ENCODE measurements around the gene RARA. TPM values are rescaled to one million over a fixed set of nuclear protein-coding genes. Genes with fewer than 3 reads are reported as not detected.
A peak's percentile ranks its signal among the peaks of the same experiment; 100 is the strongest.
"Not testable (repeated sequence)": the region's sequence is repeated elsewhere in the genome, so short reads cannot be mapped to it uniquely, and the experiment has no call there.

RARA gene
- total and polyA plus RNA-seq, 11 donors: 14.1 to 41.4 (median 19.4) TPM

- DNase-seq (peak in 2 of 5 donors; percentile 62 to 66), ATAC-seq (peak; percentile 72 to 92 (median 76))
- H3K27me3 ChIP-seq: no peaks in the 10 kb centered on the region
- peaks cover 0 to 60% (median 25%) of the 10 kb centered on the region in 12 donors for H3K4me1 ChIP-seq
- no peak overlapping the region for H3K4me3 ChIP-seq
- H3K9me3 ChIP-seq: no peaks in the 10 kb centered on the region
- 45 to 52% (median 47%) methylated on average over 1 of the region's 1 CpG for WGBS, 4 donors
- H3K36me3 ChIP-seq: peaks cover 0 to 6% (median 0%) of the 10 kb centered on the region in 9 donors
- H3K27ac ChIP-seq: peak overlapping the region; percentile 61 to 89 (median 72)
- intact Hi-C loops (cut with DNase I): loop anchor here in 5 of 10 donors (5.0 to 10.0 kb wide), 4 partner anchors 76 to 281 kb away; partner anchors contain the start of genes CSF3 (in 1 of the 5) and WIPF2 (in 1 of the 5)
- TF ChIP-seq POLR2A (IDR thresholded peaks at IDR 0.05): no peak
- no peak for TF ChIP-seq CTCF (IDR thresholded peaks at IDR 0.05)
These were observed 15.6 kb upstream of the RARA start for GRCh38 chr17:40293363-40293762.

- H3K4me1 ChIP-seq: peaks cover 0 to 74% (median 30%) of the 10 kb centered on the region in 12 donors
- intact Hi-C loops (cut with DNase I): loop anchor here in 2 of 10 donors (5.0 to 10.0 kb wide), 2 partner anchors 122 to 281 kb away; partner anchors contain the start of genes CSF3 (in 1 of the 2) and TOP2A (in 1 of the 2)
- ATAC-seq (no peak), DNase-seq (no peak)
- peak overlapping the region in 7 of 12 donors; percentile 2 to 60 (median 27) for H3K27ac ChIP-seq
- no peak overlapping the region for H3K4me3 ChIP-seq
- no peaks in the 10 kb centered on the region for H3K9me3 ChIP-seq
- TF ChIP-seq CTCF (IDR thresholded peaks at IDR 0.05): no peak
- no peak for TF ChIP-seq POLR2A (IDR thresholded peaks at IDR 0.05)
- 77 to 83% (median 80%) methylated on average over 5 of the region's 5 CpGs for WGBS, 4 donors
- H3K36me3 ChIP-seq: peaks cover 0 to 6% (median 0%) of the 10 kb centered on the region in 9 donors
- H3K27me3 ChIP-seq: no peaks in the 10 kb centered on the region
These were observed 13.2 kb upstream of the RARA start for GRCh38 chr17:40295488-40296436.

- Histone ChIP-seq H3K27ac (peak overlapping the region in 5 of 12 donors; percentile 24 to 60 (median 28)), H3K4me1 (peaks cover 0 to 64% (median 29%) of the 10 kb centered on the region in 12 donors), H3K27me3 (no peaks in the 10 kb centered on the region), H3K9me3 (no peaks in the 10 kb centered on the region), H3K36me3 (peaks cover 0 to 6% (median 0%) of the 10 kb centered on the region in 9 donors), H3K4me3 (no peak overlapping the region)
- intact Hi-C loops (cut with DNase I): loop anchor here in 2 of 10 donors (5.0 to 10.0 kb wide), 2 partner anchors 120 to 283 kb away; partner anchors contain the start of genes CSF3 (in 1 of the 2) and TOP2A (in 1 of the 2)
- DNase-seq: no peak
- TF ChIP-seq POLR2A (IDR thresholded peaks at IDR 0.05) (no peak), CTCF (IDR thresholded peaks at IDR 0.05) (no peak)
- WGBS, 4 donors: 67 to 80% (median 73%) methylated on average over 2 of the region's 2 CpGs
- ATAC-seq: no peak
These were observed 11.5 kb upstream of the RARA start for GRCh38 chr17:40297511-40297910.

- no peaks in the 10 kb centered on the region for H3K9me3 ChIP-seq
- 8 to 21% (median 12%) methylated on average over 3 of the region's 3 CpGs for WGBS, 4 donors
- TF ChIP-seq CTCF (IDR thresholded peaks at IDR 0.05) (no peak), POLR2A (IDR thresholded peaks at IDR 0.05) (no peak)
- H3K4me1 ChIP-seq: peaks cover 0 to 64% (median 31%) of the 10 kb centered on the region in 12 donors
- ATAC-seq (no peak), DNase-seq (no peak)
- peak overlapping the region in 6 of 12 donors; percentile 7 to 51 (median 28) for H3K27ac ChIP-seq
- H3K36me3 ChIP-seq: peaks cover 0 to 6% (median 0%) of the 10 kb centered on the region in 9 donors
- H3K27me3 ChIP-seq: no peaks in the 10 kb centered on the region
- no peak overlapping the region for H3K4me3 ChIP-seq
- intact Hi-C loops (cut with DNase I): loop anchor here in 2 of 10 donors (5.0 to 10.0 kb wide), 2 partner anchors 119 to 284 kb away; partner anchors contain the start of genes CSF3 (in 1 of the 2) and TOP2A (in 1 of the 2)
These were observed 10.3 kb upstream of the RARA start for GRCh38 chr17:40298726-40299125.

- not testable (repeated sequence) for H3K4me3 ChIP-seq, H3K36me3 ChIP-seq, H3K27me3 ChIP-seq, H3K9me3 ChIP-seq, ATAC-seq, DNase-seq
- intact Hi-C loops (cut with DNase I): loop anchor here in 2 of 10 donors (5.0 to 10.0 kb wide), 2 partner anchors 118 to 284 kb away; partner anchors contain the start of genes CSF3 (in 1 of the 2) and TOP2A (in 1 of the 2)
- Histone ChIP-seq H3K27ac (peak overlapping the region in 6 of 12 donors; percentile 7 to 51 (median 24)), H3K4me1 (peaks cover 0 to 64% (median 33%) of the 10 kb centered on the region in 12 donors)
- 62 to 66% (median 64%) methylated on average over 7 of the region's 7 CpGs for WGBS, 4 donors
These were observed 9.7 kb upstream of the RARA start for GRCh38 chr17:40299159-40299757.
